KOPT-K1 (cell line): ENCODE results near the gene STARD13.

Source experiments
- H3K27ac ChIP-seq: fragments of 200-600 bp; sonication (generic); 2 replicates; pipeline ENCODE4 v1.5.1; 2016; ENCODE audit warnings: antibody characterized with exemption, mild to moderate bottlenecking, low read depth, low read length; ENCODE audit not compliant: poor library complexity, severe bottlenecking
- H3K36me3 ChIP-seq: fragments of 200-600 bp; sonication (generic); 2 replicates; pipeline ENCODE4 v1.5.1; 2017; ENCODE audit warnings: antibody characterized with exemption, mild to moderate bottlenecking, low read length, moderate library complexity; ENCODE audit not compliant: insufficient read depth
- H3K9me3 ChIP-seq: fragments of 200-600 bp; sonication (generic); 2 replicates; pipeline ENCODE4 v1.5.1; 2017; ENCODE audit warnings: antibody characterized with exemption, low read length, mild to moderate bottlenecking; ENCODE audit not compliant: insufficient read depth, poor library complexity, severe bottlenecking

STARD13 gene

DNA sequence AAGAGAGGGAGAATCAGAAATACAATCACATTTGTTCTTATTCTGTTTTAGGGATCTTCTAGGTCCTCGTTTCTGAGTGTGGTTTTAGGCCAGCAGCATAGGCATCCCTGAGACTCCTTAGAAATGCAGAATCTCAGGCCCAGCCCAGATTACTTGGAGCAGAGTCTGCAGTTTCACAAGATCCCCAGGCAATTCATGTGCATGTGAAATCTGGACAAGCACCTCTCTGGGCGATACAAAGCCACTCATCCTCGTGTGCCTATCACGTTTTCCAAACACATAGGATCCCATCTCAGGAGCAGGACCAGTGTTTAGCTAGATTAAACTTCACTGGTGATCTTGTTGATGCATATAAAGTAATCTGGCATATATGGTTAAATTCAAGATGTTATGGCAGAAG, 182.1 kb downstream of the STARD13 start:
- H3K36me3 ChIP-seq = no peaks in the 10 kb centered on the region
- H3K27ac ChIP-seq = no peak overlapping the region
- H3K9me3 ChIP-seq = no peaks in the 10 kb centered on the region

DNA sequence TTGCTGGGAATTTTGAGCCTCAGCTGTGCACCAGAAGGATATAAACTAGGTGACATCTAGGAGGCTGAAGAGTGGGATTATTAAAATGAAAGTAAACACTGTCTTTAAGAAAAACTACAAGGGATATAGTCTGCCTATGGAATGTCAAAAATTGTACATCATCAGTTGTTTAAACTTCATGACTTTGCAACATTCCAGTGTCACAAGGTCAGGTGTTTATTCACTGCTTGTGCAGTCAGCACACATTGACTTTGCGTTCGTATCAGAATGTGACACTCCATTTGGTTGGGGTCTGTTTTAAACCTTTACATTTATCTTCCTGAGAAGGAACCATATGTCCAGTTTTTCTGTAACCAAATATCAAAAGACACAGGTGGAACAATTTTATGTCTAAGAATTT, 183.7 kb downstream of the STARD13 start:
- Histone ChIP-seq H3K9me3 (no peaks in the 10 kb centered on the region), H3K36me3 (no peaks in the 10 kb centered on the region), H3K27ac (no peak overlapping the region)

DNA sequence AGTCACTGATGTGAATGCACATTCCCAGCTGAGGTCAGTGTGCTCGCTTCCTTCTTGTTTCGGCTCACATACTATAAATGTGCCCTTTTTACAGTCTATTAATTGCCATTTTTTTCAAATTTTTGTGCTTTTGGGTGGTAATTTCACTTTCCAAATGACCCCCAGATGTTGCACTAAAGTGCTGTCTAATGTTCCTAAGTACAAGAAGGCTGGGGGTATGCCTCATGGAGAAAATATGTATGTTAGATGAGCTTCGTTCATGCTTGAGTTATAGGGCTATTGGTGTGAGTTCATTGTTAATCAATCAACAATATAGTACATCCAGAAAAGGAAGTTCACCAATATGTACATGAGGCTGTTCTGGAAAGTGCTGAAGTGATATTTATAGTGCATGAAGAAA, 184.7 kb downstream of the STARD13 start:
- no peaks in the 10 kb centered on the region for H3K9me3 ChIP-seq
- H3K36me3 ChIP-seq = no peaks in the 10 kb centered on the region
- no peak overlapping the region for H3K27ac ChIP-seq

DNA sequence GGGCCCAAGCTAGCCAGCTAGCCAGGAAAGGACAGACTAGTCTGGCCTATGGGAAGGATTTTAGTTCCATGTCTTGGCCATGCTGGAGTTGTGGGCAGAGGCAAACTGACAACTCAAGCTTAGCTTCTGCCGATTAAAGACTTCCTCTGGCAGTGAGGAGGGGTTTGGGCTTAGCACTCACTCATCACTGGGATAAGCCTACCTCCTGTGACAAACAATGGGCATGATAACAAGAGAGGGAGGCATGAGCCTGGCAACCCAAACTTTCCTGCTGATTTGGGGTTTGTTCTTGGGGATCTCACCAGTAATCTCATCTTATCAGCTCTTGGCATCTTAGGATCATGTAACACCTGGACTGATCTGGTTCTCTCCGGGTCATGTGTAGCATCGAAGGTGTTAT, 185.7 kb downstream of the STARD13 start:
- H3K9me3 ChIP-seq = no peaks in the 10 kb centered on the region
- no peaks in the 10 kb centered on the region for H3K36me3 ChIP-seq
- no peak overlapping the region for H3K27ac ChIP-seq

DNA sequence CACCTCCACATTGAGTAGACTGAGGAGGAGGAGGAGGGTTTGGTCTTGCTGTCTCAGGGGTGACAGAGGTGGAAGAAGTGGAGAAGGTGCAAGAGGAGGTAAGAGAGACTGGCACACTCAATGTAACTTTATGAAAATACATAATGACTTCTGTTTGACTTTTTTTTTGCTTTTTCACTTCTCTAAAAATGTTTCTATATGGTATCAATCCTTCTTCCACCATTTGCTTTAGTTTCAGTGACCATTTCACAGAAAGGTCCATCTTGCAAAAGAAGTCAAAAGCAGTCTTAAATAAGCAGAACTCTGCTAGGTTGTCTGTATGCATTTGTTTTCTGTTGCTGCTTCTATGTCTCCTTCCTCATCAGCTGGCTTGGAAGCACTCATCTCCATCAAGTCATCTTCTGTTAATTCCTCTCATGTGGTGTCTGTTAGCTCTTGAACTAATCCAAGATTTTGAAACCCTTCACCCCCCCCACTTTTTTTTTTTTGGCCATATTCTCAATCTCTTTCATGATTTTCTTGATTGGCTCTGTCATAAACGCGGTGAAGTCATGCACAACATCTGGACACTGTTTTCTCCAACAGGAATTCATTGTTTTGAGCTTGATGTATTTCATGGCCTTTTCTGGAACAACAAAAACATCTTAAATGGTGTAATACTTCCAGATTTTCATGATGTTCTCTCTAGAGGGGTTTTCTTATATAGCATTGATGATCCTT, 188.5 kb downstream of the STARD13 start:
- Histone ChIP-seq H3K27ac (no peak overlapping the region), H3K36me3 (no peaks in the 10 kb centered on the region), H3K9me3 (no peaks in the 10 kb centered on the region)

DNA sequence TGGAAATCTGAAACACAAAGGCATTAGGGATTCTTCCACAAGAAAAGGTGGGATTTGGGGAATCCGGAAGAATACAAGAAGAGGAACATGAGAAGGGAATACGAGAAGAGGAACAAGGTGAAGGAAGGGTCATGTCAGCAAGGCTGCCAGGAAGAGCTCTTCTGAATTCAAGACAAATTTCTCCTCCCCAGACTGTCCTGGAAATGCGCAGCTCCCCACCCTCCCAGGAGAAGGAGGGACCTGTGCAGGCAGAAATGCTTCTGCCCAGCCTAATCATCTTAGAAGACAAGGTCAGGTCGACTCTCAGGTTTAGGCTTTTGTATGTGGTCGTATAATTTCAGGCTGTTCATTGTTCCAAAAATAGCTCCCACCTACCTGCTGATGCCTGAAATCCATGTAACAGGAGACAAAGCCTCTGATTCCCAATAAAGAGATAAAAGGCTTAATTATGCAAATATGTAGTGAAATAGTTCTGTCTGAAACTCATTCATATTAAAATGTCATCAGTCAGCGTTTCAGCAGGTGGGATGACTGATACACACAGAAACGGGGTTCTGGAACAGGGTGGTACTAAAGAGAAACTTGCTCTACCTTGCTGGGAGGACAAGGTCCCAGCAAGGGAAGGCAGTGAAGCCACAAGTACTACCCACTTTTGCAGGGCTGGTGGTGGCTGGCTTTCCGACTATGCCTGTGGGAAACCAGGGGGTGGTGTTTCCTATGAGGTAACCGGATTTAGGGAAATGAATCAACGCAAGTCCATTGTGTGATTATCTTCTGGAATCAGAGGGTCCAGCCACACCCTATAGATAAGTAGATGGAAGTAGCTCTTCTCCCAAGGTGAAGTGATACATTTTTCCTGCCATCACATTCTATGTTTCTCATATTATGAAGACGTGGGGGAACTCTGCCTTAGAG, 193.2 kb downstream of the STARD13 start:
- H3K36me3 ChIP-seq = no peaks in the 10 kb centered on the region
- H3K27ac ChIP-seq = no peak overlapping the region
- H3K9me3 ChIP-seq = no peaks in the 10 kb centered on the region

DNA sequence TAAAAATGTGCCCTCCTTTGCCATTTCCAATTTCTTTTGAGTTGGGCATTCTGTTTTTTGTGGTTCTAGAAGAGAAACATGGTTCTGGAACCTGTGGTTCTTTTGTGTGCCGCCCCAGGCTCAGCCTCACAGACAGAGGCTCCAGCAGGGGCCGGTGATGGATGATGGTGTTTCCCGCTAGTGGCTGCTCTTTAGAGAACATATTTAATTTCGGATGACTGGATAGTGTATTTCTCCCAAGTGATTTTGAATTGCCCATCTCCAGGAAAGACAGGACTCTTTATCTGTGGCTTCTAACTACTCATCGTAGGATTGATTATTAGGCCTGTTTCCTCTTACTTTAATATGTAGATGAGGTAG, 194.2 kb downstream of the STARD13 start:
- no peaks in the 10 kb centered on the region for H3K9me3 ChIP-seq
- H3K27ac ChIP-seq = no peak overlapping the region
- no peaks in the 10 kb centered on the region for H3K36me3 ChIP-seq

DNA sequence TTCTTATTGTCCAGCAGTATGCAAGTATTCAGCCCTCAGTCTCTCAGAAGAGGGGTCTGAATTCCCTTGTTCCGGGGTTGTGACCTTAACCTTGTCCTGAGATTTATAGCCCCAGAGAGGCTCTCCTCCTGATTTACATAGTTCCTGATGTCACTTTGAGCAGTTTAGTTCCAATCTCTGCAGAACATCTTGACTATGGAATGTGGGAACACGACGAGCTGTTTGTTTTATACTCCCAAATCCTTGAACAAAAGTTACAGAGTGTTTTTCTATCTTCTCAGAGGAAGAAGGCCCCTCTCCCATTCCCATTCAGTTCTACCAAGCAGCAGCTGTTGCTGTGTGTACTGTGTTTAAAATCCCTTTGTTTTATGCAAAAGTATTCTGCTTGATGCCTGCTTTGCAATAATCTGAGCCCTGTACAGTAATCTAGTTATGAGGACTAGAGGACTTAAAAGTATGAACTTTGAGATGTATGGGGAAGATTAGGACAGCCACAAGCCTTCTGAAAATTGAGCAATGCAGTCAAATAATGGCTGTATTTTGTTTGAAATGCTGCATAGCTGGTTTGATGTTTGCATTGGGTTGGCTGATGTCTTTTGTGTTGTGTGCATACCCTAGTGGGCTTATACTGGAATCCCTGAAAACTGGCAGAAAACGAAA, 194.7 kb downstream of the STARD13 start:
- no peak overlapping the region for H3K27ac ChIP-seq

DNA sequence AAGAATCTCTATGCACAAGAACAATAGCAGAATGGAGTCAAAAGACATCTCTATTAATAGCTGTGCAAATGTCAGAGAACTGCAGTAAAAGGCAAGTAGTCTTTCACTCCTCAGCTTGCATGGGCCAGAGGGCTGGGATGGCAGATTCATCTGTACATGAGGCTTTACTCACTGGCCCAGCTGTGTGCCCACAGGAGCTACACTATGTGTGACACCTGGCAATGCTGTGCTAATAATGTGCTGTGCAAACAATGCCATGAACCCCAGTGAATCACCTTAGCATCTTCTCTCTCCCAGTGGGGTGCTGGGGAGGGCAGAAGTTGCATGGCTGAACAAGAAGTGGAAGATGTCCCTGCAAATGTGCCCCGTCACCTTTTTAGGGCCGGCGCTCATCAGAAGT, 196.2 kb downstream of the STARD13 start:
- H3K36me3 ChIP-seq = no peaks in the 10 kb centered on the region
- no peaks in the 10 kb centered on the region for H3K9me3 ChIP-seq
- H3K27ac ChIP-seq = no peak overlapping the region

More for the DNA sequence above, 194.7 kb downstream of the STARD13 start:
- no peaks in the 10 kb centered on the region for H3K9me3 ChIP-seq
- no peaks in the 10 kb centered on the region for H3K36me3 ChIP-seq

DNA sequence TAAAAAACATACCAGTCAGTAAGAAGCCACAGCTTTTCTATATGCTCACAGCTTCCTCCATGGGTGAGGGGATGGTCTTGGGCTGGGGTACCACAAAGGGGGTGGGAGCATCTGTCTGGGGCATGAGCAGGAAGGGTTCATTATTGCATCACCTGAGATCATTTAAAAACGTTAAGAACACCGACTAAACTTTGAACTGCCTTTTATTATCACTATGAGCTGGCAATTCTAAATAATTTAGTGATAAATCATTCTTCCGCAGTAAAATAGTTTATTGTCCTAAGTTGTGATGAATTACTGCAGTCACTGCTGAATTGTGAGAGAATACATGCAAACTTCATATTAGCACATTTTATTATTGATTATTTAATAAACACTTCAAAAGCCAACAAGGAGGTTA, 197.8 kb downstream of the STARD13 start:
- no peaks in the 10 kb centered on the region for H3K36me3 ChIP-seq
- H3K9me3 ChIP-seq = no peaks in the 10 kb centered on the region
- no peak overlapping the region for H3K27ac ChIP-seq

DNA sequence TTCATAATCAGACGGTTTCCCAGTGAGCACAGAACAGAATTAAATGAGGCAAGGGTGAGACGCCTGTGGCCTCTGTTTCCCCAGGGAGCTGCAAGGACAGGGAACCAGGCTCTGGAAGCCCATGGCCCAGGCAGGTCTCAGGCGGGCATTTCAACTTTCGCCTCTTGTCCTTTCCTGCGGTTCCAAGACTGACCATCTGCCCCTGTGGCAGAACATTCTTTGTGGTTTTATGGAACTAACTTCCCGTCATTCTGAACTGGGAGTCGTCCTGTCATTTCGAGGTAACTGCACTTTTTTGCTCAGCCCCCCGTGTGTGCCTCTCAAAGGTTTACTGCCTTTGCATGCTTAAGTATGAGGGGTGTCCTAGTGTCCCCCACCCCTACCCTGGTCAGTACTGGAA, 198.5 kb downstream of the STARD13 start:
- no peak overlapping the region for H3K27ac ChIP-seq
- H3K36me3 ChIP-seq = no peaks in the 10 kb centered on the region
- H3K9me3 ChIP-seq = no peaks in the 10 kb centered on the region

DNA sequence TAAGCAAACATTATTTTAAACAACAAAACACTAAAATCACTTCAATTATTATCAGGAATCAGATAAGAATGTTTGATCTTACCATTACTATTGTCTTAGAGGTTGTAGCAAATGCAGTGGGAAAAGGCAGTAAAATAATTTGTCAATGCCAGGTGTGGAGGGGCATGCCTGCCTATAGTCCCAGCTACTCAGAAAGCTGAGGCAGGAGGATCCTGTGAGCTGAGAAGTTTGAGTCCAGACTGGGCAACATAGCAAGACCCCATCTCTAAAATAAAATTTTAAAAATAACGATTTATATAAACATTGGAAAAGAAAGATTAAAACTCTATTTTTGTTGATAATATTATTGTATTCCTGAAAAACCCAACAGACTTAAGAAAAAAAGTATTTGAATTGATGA, 202.5 kb downstream of the STARD13 start:
- Histone ChIP-seq H3K9me3 (no peaks in the 10 kb centered on the region), H3K27ac (no peak overlapping the region), H3K36me3 (no peaks in the 10 kb centered on the region)

DNA sequence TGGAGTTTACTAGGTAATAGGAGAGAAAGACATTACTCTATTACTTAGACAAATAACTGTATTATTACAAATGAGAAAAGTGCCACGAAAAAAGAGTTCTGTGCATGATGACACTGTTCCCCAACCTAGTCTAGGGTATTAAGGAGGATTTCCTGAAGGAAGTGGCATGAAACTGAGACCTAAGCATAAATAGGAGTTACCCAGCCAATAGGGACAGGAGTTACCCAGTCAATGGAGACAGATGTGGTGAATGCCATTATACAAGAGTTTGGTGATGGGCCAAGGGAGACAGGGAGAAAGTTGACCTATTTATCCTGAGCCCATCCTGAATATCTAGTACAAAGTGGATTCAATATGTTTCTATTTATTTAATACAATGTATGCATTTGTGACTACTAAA, 203.9 kb downstream of the STARD13 start:
- Histone ChIP-seq H3K36me3 (no peaks in the 10 kb centered on the region), H3K9me3 (no peaks in the 10 kb centered on the region), H3K27ac (no peak overlapping the region)

DNA sequence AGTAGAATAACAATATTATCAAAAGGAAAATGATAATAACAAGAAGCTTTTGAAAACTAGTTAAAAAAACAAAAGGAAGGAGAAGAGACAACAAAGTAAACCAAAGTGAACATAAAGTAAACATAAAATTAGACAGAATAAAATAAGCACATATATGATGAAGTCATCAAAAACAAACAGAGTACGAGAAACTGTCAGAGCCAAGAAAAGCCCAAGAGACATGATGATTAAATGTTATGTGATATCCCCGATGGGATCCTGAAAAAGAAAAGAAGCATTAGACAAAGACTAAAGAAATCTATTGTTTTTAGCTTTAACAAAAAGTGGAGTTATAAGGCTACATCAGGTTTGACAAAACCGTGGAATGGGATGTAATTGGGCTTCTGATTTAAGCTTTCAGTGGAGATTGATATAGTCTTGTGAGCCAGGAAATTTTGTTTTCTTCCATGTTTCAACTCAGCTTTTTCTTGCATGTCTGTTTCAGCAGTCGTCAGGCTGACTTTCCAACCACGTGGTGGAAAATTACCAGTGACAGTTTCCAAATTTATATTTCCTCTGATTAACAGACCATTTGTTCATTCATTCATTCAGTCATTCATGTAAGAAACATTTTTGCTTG, 204.5 kb downstream of the STARD13 start:
- Histone ChIP-seq H3K27ac (no peak overlapping the region), H3K36me3 (no peaks in the 10 kb centered on the region), H3K9me3 (no peaks in the 10 kb centered on the region)

DNA sequence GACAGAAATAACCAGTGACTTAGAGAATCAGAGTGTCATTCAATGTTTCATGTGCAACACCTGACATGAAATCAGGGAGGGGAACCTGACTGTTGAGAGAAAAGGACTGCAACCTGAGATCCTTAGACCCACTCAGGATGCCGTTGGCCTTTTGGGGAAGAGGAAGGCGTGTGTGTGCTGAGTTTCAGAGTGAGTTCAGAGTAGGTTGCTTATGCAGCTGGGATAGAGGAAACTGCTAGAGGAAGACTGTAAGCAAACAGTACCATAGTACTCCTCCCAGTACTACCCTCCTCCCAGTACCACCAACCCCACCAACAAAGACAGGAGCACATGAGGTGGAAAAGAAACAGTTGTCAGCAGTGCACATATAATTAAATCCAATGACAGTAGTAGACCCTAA, 205.6 kb downstream of the STARD13 start:
- Histone ChIP-seq H3K36me3 (no peaks in the 10 kb centered on the region), H3K27ac (no peak overlapping the region), H3K9me3 (no peaks in the 10 kb centered on the region)
